Bronchial epithelial cell (primary cell): ENCODE results near the gene RAB19. TPM values are rescaled to one million over a fixed set of nuclear protein-coding genes. Genes with fewer than 3 reads are reported as not detected.

Experiments used
- DNase-seq: peaks from one replicate; pipeline ENCODE4 v3.0.0-alpha.2; 2010; ENCODE audit warnings: low read depth
- FAIRE-seq: peaks from 2 replicates; lab custom pipeline; 2011; peaks lifted over from hg19 to GRCh38; lab: Jason Lieb, UNC
- H3K27me3 ChIP-seq: 2 replicates; pipeline ENCODE4 v1.5.1; 2011; ENCODE audit warnings: low read length; ENCODE audit not compliant: control insufficient read depth, insufficient read depth
- H3K36me3 ChIP-seq: 2 replicates; pipeline ENCODE4 v1.5.1; 2011; ENCODE audit warnings: low read length; ENCODE audit not compliant: control insufficient read depth, insufficient read depth
- H3K4me3 ChIP-seq: 2 replicates; pipeline ENCODE4 v1.5.1; 2011; ENCODE audit warnings: mild to moderate bottlenecking, low read depth, low read length, control low read depth
- total RNA-seq: library from RNA; depleted of rRNA; stranded (reverse); fragments of >200 nt; gene quantifications from 2 replicates; pipeline ENCODE4 v1.2.1, GENCODE V29; 2014
- TF ChIP-seq, protein P1 (sequence below): IDR thresholded peaks from 2 replicates; pipeline ENCODE4 v1.5.1; 2011; ENCODE audit warnings: mild to moderate bottlenecking, moderate library complexity, low read length, control low read depth, inconsistent platforms; ENCODE audit not compliant: insufficient read depth, severe bottlenecking

Gene RAB19
- total RNA-seq, 1 donor from 2014 or later, result not detected

DNA sequence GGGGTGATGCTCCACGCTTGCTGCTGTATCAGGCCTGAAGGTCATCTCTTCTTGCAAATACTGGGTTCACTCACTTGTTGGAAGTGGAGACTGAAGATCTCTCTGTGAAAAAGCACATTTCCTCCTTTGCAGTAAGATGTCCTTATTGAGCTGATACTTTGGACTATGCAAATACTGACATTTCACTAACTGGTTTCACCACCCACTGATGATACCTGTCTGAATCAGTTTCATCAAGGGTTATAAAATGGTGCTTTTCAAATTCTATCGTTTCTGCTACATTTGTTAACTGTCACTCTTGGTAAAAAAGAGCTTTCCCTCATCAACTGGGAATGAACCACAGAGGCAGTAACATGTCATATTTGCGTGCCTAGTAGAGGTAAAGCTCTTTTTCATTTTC is 35.5 kb downstream of the RAB19 start:
- Histone ChIP-seq H3K27me3 (no peaks in the 10 kb centered on the region), H3K4me3 (no peak overlapping the region), H3K36me3 (no peaks in the 10 kb centered on the region)
- FAIRE-seq, result no peak
- no peak for DNase-seq
- TF ChIP-seq, protein P1, sequence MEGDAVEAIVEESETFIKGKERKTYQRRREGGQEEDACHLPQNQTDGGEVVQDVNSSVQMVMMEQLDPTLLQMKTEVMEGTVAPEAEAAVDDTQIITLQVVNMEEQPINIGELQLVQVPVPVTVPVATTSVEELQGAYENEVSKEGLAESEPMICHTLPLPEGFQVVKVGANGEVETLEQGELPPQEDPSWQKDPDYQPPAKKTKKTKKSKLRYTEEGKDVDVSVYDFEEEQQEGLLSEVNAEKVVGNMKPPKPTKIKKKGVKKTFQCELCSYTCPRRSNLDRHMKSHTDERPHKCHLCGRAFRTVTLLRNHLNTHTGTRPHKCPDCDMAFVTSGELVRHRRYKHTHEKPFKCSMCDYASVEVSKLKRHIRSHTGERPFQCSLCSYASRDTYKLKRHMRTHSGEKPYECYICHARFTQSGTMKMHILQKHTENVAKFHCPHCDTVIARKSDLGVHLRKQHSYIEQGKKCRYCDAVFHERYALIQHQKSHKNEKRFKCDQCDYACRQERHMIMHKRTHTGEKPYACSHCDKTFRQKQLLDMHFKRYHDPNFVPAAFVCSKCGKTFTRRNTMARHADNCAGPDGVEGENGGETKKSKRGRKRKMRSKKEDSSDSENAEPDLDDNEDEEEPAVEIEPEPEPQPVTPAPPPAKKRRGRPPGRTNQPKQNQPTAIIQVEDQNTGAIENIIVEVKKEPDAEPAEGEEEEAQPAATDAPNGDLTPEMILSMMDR, result no peak

DNA sequence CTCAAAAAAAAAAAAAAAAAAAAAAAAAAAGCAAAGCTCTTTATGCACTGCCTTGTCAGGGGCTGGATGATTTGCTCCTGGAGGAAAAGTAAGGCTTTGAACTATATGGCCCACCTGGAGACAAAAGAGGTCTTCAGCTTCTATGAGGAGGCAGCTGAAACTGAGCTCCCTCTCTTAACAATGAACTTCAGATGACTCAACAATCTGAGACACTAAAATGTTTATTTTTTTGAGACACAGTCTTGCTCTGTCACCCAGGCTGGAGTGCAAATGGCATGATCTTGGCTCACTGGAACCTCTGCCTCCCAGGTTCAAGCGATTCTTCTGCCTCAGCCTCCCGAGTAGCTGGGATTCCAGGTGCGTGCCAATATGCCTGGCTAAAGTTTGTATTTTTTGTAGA is 36.7 kb downstream of the RAB19 start:
- TF ChIP-seq, protein P1, result no peak
- Histone ChIP-seq H3K27me3 (no peaks in the 10 kb centered on the region), H3K4me3 (no peak overlapping the region), H3K36me3 (no peaks in the 10 kb centered on the region)
- DNase-seq (no peak), FAIRE-seq (no peak)

DNA sequence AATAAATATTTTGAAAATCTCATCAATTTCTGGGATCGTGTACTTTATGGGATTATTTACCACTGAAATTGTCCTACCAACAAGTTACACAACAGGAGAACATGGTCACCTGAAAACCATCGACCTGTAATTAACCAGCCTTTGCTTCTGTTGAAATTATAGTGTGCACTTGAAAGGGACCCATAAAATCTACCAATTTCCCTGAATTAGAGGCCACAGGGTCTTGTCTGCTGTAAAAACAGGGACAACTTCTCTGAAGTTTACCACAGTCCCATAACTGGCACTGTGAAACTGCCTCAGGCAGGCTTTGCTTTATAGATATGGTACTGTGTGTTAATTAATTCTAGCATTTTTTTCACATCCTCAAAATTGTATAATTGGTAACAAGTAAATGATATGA is 37.7 kb downstream of the RAB19 start:
- no peak for DNase-seq
- Histone ChIP-seq H3K27me3 (no peaks in the 10 kb centered on the region), H3K36me3 (no peaks in the 10 kb centered on the region), H3K4me3 (no peak overlapping the region)
- TF ChIP-seq, protein P1, result no peak
- FAIRE-seq, result no peak

DNA sequence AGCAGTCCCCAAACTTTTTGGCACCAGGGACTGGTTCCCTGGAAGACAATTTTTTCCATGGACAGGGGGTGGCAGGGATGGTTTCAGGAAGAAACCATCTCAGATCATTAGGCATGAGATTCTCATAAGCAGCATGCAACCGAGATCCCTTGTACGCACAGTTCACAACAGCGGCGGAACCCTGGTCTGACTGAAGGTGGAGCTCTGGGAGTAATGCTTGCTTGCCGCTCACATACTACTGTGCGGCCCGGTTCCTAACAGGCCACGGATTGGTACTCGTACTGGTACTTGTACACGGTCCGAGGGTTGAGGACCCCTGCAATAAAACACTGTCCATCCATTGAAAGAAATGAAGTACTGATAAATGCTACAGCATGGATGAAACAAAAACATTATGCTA is 42.6 kb downstream of the RAB19 start:
- Histone ChIP-seq H3K27me3 (no peaks in the 10 kb centered on the region), H3K4me3 (no peak overlapping the region), H3K36me3 (no peaks in the 10 kb centered on the region)
- TF ChIP-seq, protein P1, result no peak
- FAIRE-seq (no peak), DNase-seq (no peak)

DNA sequence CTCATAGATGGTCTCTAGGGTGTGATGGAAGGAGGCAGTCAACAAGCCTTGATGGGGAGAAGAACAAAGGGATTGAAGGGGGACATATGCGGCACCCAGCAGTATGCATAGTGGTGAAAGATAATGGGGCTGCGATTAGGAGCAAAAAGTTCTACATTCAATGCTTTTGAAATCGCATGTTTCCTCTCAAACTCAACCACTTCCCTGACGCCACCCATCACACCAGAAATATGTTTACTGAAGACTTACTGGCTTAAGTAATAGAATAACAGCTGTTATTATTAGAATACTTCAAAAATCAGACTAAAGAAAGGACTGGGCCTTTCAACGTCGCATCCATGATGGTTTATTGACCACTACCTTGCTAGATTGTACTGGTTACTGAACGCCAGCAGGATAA is 44.0 kb downstream of the RAB19 start:
- TF ChIP-seq, protein P1, result no peak
- H3K27me3 ChIP-seq, result no peaks in the 10 kb centered on the region
- no peaks in the 10 kb centered on the region for H3K36me3 ChIP-seq
- no peak for FAIRE-seq
- DNase-seq, result no peak
- no peak overlapping the region for H3K4me3 ChIP-seq

DNA sequence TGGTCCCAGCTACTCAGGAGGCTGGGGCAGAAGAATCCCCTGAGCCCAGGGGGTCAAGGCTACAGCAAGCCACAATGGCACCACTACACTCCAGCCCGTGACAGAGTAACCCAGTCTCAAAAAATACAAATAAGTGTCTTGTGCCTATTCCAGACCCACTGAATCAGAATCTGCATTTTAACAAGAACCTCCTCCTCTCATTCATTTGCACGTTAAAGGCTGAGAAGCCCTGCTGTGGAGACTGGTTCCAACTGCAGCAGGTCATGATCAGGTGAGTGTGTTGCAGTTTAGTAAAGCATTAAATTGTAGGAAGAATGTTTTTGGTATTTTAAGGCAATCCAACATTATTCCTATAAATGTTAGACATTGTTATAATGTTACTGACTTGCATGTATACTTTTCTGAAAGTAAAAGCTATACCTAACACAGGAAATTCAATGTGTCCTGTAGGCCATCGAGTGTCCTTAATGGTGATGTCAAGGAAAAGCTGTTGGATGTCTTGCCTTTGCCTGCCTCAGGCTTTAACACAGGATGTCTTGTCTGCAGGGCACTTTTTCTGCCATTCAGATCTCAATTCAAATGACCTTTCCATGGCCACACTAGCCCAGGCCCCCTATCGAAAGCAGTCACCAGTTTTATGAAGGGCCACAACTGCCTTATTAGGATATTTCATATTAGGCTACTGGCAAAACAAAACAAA is 45.1 kb downstream of the RAB19 start:
- DNase-seq (no peak), FAIRE-seq (no peak)
- H3K27me3 ChIP-seq, result no peaks in the 10 kb centered on the region
- H3K36me3 ChIP-seq, result peaks cover under 1% of the 10 kb centered on the region
- no peak overlapping the region for H3K4me3 ChIP-seq
- TF ChIP-seq, protein P1, result no peak
